Upper lobe of left lung (tissue), 4 donors: ENCODE data around the gene TEDC2.

Experiments
- CTCF ChIP-seq, 6 experiments: fragments of 450-650 bp in 4 of 6; fragments of 200-600 bp in 2 of 6; sonication (generic) in 2 of 6; IDR thresholded peaks; one replicate each; pipeline ENCODE4 v1.5.1; 2016 to 2019; ENCODE audit warnings: antibody characterized with exemption in 6 of 6
- EP300 ChIP-seq, 4 donors: sonication (generic); formaldehyde crosslinking; IDR thresholded peaks; one replicate each; pipeline ENCODE4 v1.5.1; 2017; ENCODE audit warnings: antibody characterized with exemption in 4 of 4, control low read depth in 2 of 4
- POLR2A ChIP-seq, 4 donors: fragments of 450-650 bp; IDR thresholded peaks; one replicate each; pipeline ENCODE4 v1.5.1; 2016 to 2017; ENCODE audit warnings: antibody characterized with exemption in 4 of 4, mild to moderate bottlenecking in 2 of 4
- POLR2AphosphoS5 ChIP-seq, 2 donors: sonication (generic); formaldehyde crosslinking; IDR thresholded peaks; one replicate each; pipeline ENCODE4 v1.5.1; 2017; ENCODE audit warnings: antibody characterized with exemption in 2 of 2

- TF ChIP-seq CTCF (IDR thresholded peaks at IDR 0.05) (no peak), POLR2AphosphoS5 (IDR thresholded peaks at IDR 0.05) (no peak), POLR2A (IDR thresholded peaks at IDR 0.05) (no peak), EP300 (IDR thresholded peaks at IDR 0.05) (no peak)
These were observed 12.0 kb downstream of the TEDC2 start for GRCh38 chr16:2471653-2472487.
